GM18867 (cell line): Measurements from ENCODE around the gene FAM120C.

ENCODE experiments used
- ATAC-seq: cut with Tn5 transposase; IDR thresholded peaks from one replicate; pipeline ENCODE4 v1.9.1; 2021; ENCODE audit warnings: mild to moderate bottlenecking, moderate library complexity; ENCODE audit not compliant: unreplicated experiment

Gene FAM120C

DNA sequence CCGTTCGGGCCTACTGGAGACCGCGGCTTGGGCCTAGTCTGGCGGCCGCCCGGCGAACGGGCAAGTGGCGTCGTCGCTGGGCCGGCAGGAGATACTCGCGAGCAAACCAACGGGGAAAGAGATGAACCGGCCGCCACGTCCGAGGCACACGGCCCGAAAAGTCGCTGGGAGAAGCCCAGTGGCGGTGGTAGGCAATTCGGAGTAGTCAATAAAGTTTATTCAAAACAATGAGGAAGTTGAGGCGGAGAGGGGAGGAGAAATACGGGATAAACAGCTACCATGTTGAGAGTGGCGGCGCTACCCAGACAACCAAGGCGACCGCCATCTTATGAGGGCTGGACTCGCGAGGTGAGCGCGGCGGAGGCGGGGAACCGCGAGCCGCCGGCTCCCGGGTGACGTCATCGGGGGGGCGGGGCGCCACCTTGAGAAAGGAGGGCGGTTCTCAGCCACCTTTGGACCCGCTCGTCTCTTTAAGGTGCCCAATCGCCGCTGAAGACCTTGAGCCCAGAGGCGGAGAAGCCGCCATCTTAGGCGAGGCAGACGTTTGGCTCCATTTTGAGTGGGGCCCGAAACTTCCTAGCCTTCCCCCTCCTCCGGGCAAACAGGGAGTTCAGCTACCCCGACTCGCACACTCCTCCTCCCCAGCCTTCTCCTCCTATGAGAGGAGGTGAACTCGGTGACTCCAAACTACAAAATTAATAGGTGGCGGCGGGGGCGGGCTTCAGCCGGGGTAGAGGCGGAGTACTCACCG is 138.8 kb downstream of the FAM120C start, which contains the start of gene PHF8:
TSS of gene PHF8 (minus strand) at position 348 of the 751 bp plus-strand sequence. CDS start 1,745 bp downstream, outside the sequence.
- peak; percentile 81 for ATAC-seq

DNA sequence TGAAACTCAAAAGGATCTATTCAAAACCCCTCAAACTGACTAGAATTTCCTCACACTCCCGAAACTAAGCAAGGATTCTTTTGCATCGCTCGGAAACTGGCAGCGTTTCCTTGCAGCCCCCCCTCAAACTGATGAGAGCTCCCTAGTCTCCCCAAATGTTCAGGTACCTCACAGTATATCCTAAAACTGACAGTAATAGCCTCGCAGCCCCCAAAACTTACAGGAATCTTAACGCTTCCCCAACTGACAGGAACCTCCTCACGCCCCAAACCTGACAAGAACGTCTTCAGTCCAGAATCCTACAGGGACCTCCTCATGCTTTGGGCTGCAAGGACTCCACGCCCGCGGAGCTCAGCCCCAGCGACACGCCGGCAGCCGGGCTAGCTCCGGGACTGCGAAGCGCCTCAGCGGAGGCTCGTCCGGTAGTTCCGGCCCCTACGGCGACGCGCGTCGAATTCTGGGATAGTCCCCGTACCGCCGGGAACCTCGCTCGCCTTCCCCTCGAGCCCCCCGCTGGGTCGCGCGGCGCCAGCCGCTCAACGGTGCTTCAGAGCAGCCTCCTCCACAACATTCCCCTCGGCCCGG is 139.4 kb downstream of the FAM120C start:
- peak; percentile 15 for ATAC-seq

DNA sequence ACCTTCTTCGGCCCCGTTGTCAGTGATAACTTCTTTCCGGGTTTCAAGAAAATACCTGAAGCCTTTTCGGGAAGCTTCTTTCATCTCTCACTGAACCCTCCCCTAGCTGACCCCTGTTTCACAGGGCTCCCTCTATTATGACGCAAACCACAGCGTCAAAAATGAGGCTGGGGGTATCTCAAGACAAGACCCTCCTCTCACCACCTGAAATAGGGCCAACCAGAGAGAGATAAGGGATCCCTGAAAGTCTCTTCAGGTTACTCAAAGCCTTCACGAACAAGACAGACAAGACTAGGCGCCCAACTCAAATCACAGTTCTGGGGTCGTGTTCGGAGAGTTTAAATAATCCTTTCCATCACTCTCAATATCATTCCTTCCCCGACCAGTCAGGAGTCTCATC is 140.0 kb downstream of the FAM120C start:
- no peak for ATAC-seq

DNA sequence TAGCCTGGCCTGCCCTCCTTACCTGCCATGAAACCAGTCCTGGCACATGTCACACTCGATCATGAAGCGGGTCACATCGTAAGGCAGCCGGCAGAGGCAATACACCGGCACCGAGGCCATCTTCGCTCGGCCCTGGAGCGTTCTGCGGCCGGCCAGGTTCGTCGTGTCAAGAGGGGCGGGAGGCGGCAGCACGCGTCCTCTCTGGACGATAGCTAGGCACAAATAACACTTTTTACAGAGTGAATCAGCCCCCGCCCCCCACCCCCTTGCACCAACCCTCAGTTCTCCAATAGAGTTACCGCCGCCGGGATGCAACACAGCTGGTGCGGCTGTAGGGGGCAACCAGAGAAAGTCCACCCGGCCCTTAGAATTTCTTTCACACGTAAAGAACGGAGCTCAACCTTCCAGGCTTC is 140.4 kb downstream of the FAM120C start:
- no peak for ATAC-seq

DNA sequence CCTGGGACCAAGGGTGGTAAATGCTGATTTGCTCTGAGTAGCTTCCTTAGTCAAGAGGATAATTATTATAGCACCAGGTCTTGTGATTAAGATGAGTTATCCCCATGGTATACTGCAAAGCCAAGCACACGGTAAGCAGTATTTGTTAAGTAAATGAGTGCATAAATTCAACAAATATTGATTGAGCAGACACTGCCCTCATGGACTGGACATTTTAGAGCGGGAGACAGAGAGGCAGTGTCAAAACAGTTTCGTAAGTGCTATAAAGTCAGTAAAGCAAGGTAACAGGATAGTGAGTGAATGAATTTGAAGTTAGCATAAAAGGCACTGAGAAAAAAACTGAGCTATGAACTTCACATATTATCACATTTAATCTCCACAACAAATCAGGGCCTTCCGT is 152.7 kb downstream of the FAM120C start:
- no peak for ATAC-seq

DNA sequence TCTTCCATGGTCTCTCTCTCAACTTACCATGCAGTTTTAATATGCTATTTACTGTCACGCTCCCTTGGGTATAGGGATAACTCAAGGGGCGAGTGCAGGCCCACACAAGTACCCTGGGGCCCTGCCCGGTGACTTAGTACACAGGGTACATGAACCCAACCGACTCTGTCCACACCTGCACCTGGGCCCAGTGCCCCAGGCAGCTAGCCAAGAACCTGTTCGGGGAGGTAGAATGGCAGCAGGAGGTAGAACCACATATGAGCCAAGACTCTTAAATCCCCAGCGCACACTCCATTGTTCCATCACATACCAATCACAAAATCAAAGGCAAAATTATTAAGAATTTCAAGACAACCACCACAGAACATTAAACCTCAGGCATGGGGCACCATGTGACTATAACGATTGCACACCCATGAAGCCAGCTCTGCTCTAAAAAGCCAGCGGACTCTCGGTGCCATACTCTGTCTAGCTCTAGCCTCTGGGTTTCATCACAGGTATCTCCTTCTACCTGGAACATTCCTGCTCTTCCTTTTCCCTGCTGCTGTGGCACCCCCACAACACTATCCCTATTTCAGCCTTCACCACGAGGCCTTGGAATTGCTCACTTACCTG is 153.4 kb downstream of the FAM120C start:
- no peak for ATAC-seq

DNA sequence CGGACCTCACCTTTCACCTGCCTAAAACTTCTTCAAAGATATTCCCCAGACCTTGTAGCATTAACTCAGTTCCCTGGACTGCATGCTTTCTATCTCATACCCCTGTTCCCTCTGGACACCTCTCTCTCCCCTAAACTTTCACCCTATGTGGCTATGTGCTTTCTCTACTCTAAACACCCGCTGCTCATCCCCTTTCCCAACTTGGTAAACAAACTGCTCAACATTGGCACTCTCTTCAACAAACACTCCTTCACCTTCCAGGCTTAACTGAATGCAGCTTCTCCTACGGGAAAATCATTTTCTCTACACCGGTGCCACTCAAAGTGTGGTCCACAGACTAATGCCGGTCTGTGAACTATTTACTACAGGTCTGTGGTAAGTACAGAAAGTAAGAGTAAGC is 158.7 kb downstream of the FAM120C start:
- ATAC-seq, result no peak
